SJSA1 (cell line): ENCODE data around the gene MAN2B2. TPM values are rescaled to one million over a fixed set of nuclear protein-coding genes. Genes with fewer than 3 reads are reported as not detected.

ENCODE experiments used
- DNase-seq, 2 experiments: peaks; one replicate each; pipeline ENCODE4 v3.0.0-alpha.2; 2015 to 2020; ENCODE audit warnings: low spot score in 2 of 2, low read depth in 1 of 2
- H3K27ac ChIP-seq: fragments of 250-450 bp; sonication (Bioruptor Pico); 2 replicates; pipeline ENCODE4 v1.5.1; 2020; ENCODE audit warnings: mild to moderate bottlenecking, moderate library complexity
- H3K27me3 ChIP-seq: fragments of 250-450 bp; sonication (Bioruptor Pico); replicated peaks from 2 replicates; pipeline ENCODE4 v1.5.1; 2020; ENCODE audit warnings: mild to moderate bottlenecking, moderate library complexity
- H3K36me3 ChIP-seq: fragments of 250-450 bp; sonication (Bioruptor Pico); 2 replicates; pipeline ENCODE4 v1.5.1; 2020; ENCODE audit warnings: mild to moderate bottlenecking
- H3K4me1 ChIP-seq: fragments of 250-450 bp; sonication (Bioruptor Pico); replicated peaks from 2 replicates; pipeline ENCODE4 v1.6.1; 2021; ENCODE audit warnings: mild to moderate bottlenecking
- H3K4me3 ChIP-seq: fragments of 250-450 bp; sonication (Bioruptor Pico); 2 replicates; pipeline ENCODE4 v1.5.1; 2020; ENCODE audit warnings: mild to moderate bottlenecking
- H3K9me3 ChIP-seq: fragments of 250-450 bp; sonication (Bioruptor Pico); replicated peaks from 2 replicates; pipeline ENCODE4 v1.5.1; 2020; ENCODE audit warnings: mild to moderate bottlenecking
- total RNA-seq: library from RNA; depleted of rRNA; stranded (reverse); fragments of >200 nt; shearing (Covaris generic); gene quantifications from 2 replicates; pipeline ENCODE4 v1.2.3, GENCODE V29; 2014

The MAN2B2 gene
- total RNA-seq, 1 experiment from 2014 or later, result 12.1 TPM

DNA sequence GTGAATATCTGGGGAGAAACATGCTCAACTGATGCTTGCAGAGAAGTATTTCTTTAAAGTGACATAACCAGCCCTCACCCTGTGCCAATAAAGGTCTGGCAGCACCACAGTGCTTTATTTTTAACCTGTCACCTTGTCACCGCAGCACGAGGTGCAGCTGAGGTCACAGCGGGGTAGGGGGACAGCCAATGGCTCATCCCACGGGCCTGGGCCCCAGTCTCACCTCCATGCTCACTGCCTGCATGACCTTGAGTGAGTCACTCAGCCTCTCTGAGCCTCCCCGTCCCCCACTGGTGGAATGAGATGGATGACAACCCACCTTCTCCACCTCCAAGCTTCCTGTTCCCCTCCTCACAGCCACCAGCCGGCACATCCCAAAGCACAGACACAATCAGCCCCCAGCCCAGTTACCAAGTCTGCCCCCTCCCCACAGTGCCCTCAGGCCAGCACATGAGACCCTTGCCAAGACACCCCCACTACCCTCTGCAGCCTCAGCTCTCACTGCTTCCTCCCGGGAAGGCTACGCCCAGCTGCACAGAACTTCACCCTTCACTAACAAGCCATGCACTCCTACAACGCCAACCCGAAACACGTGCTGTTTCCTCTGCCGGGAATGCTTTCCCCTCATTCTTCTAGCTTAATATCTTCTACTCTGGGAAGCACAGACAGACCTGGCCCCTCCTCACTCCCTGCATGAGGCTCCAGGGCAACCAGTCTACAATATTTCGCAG, 24.9 kb upstream of the MAN2B2 start:
- Histone ChIP-seq H3K36me3 (no peaks in the 10 kb centered on the region), H3K4me3 (no peak overlapping the region), H3K4me1 (no peaks in the 10 kb centered on the region), H3K27me3 (no peaks in the 10 kb centered on the region), H3K9me3 (no peaks in the 10 kb centered on the region), H3K27ac (no peak overlapping the region)
- no peak for DNase-seq

DNA sequence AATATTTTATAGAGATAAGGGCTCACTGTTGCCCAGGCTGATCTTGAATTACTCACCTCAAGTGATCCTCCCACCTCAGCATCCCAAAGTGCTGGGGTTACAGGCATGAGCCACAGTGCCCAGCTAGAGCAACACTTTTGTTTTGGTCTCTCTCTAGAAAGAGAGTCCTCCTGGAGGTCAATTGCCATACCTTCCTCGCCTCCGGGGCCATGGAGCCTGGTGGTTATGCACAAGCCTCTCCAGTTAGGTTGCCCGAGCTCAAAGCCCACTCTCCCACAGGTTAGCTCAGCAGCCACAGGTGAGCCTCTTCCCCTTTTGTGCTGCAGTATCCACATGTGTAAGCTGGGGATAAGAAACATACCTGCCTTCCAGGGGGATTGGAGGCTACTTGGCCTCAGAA, 24.2 kb upstream of the MAN2B2 start:
- Histone ChIP-seq H3K9me3 (no peaks in the 10 kb centered on the region), H3K36me3 (no peaks in the 10 kb centered on the region), H3K27ac (no peak overlapping the region), H3K4me1 (no peaks in the 10 kb centered on the region), H3K27me3 (no peaks in the 10 kb centered on the region), H3K4me3 (no peak overlapping the region)
- DNase-seq, result no peak

DNA sequence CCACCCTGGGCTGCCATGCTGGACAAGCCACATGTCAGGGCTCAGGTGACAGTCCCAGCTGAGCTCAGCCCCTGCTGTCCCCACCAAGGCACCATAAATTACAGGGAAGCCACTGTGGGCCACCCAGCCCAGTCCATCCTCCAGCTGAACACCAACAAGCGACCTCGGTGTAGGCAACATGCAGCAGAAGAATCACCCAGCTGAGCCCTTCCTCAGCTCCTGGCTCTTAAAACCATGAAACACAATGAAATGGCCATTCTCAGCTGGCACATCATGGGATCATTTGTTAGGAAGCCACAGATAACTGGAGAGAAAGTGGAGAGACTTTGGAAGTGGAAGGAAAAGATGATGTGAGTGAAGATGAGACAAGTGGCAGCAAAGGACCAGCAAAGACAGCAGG, 23.3 kb upstream of the MAN2B2 start:
- no peak overlapping the region for H3K27ac ChIP-seq
- H3K36me3 ChIP-seq, result no peaks in the 10 kb centered on the region

DNA sequence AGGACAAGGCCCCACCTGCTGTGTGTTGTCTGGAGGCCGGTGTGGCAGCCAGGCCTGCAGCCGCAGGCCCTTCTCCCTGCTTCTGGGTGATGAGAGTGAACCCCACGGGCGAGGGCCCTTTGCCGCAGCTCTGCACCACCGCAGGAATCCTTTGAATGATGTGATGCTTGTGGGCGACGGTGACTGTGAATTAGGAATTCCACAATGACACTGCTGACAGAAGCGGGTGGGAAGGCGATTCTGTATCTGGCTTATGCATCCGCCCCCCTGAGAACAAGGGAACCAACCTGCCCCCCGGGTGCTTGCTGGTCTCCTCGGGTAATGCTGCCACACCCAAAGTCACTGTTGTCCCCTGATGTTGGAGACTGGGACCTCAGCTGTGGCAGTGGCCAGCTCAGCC, 19.5 kb upstream of the MAN2B2 start:
- H3K9me3 ChIP-seq, result no peaks in the 10 kb centered on the region
- DNase-seq, result no peak
- no peaks in the 10 kb centered on the region for H3K4me1 ChIP-seq
- 0 out of 2 replicates have a peak, but pooled peaks cover 4% of the 10 kb centered on the region for H3K27me3 ChIP-seq
- no peak overlapping the region for H3K27ac ChIP-seq
- H3K36me3 ChIP-seq, result no peaks in the 10 kb centered on the region
- no peak overlapping the region for H3K4me3 ChIP-seq

More for the DNA sequence above, 23.3 kb upstream of the MAN2B2 start:
- DNase-seq, result no peak
- no peaks in the 10 kb centered on the region for H3K27me3 ChIP-seq
- no peaks in the 10 kb centered on the region for H3K4me1 ChIP-seq
- H3K9me3 ChIP-seq, result no peaks in the 10 kb centered on the region
- no peak overlapping the region for H3K4me3 ChIP-seq

DNA sequence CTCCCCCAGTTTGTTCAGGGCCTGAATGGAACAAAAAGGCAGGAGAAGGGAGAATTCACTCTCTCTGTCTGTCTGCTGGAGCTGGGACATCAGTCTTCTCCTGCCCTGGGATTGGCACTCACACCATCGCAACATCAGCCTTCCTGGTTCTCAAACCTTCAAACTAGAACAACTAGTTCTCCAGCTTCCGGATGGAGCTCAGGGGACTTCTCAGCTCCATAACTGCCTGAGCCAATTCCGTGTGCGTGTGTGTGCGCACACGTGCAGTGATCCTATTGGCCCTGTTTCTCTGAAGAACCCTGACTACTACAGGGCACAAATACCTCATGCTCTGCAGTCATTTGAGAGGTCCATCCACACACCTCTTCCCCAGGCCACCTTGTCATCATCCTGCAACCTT, 18.7 kb upstream of the MAN2B2 start:
- H3K4me1 ChIP-seq, result no peaks in the 10 kb centered on the region
- no peak overlapping the region for H3K27ac ChIP-seq
- no peaks in the 10 kb centered on the region for H3K9me3 ChIP-seq
- no peak overlapping the region for H3K4me3 ChIP-seq
- 0 out of 2 replicates have a peak, but pooled peaks cover 4% of the 10 kb centered on the region for H3K27me3 ChIP-seq
- H3K36me3 ChIP-seq, result no peaks in the 10 kb centered on the region
- no peak for DNase-seq

DNA sequence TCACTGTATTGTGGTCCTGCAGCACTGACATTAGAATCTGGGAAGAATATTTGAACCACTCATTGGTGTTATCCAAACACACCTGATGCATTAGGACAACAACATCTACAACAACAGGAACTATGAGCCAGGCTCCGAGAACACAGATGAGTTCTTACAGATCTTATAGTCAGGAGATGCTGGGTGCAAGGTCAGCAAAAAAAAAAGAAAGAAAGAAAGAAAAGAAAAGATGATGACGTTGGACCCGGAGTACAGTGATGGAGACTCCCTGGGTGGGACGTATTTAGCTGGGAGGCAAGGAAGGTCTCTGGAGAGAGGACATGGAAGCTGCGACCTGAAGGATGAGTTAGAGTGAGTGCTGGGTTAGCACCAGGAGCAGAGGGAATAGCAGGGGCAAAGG, 17.8 kb upstream of the MAN2B2 start:
- Histone ChIP-seq H3K9me3 (no peaks in the 10 kb centered on the region), H3K4me1 (no peaks in the 10 kb centered on the region), H3K27ac (no peak overlapping the region), H3K36me3 (no peaks in the 10 kb centered on the region), H3K27me3 (peaks cover 4% of the 10 kb centered on the region; the same call in 1 of the 2 replicates), H3K4me3 (no peak overlapping the region)
- DNase-seq, result no peak

DNA sequence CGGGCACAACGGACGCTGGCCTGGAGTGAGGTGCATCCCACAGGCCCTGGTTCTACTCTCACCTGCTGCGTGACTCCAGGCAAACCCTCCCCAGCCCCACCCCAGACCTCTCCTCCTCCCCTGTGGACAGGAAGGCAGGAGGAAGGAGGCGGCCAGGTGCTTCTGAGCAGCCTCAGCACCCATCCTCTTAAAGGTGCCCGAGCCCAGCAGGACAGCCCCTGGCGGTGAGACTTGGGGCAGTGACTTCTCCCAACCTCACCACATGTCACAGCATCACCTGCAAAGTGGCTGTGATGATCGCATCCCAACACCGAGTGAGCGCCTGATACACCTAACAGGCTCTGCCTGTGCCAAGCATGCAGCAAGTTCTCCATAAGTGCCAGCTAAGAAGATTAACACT, 17.1 kb upstream of the MAN2B2 start:
- DNase-seq, result no peak
- H3K27me3 ChIP-seq, result peaks cover 7% of the 10 kb centered on the region; the same call in 1 of the 2 replicates
- H3K4me3 ChIP-seq, result no peak overlapping the region

DNA sequence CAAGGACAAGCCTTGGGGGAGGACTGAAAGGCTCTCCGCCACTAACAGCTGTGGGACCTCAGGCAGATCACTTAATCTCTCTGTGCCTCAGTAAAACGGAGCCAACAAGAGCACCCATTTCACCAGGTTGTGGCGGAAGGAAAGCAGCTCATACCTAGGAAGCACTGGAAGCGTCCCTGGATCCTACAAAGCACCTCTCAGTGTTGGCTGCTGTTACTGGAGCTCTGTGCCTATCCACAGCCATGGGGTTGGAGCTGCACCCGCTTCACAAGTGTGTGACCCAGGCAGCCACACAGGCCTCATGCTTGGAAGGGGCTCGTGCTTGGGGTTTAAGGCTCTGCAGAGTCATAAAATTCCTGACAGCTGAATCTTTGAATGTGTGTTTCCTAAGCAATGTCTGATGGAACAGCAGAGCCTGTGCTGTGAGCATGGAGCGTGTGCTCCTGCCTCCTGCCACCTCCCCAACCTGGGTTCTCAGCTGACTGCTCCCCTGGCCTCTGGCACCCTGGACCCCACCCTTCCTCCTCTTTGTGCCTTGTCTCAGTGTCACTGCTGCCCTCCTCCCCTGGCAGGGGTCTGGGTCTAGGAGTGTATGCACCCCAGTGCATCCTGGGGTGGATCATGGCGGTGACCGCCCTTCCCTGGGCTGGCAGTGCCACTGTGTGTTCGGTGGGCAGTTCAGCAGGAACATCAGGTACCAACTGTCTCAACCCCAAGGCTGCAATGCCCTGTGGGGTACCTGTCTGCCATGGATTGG, 14.4 kb upstream of the MAN2B2 start:
- H3K27me3 ChIP-seq, result peaks cover 17% of the 10 kb centered on the region
- no peaks in the 10 kb centered on the region for H3K9me3 ChIP-seq
- H3K4me3 ChIP-seq, result no peak overlapping the region
- no peak overlapping the region for H3K27ac ChIP-seq
- H3K4me1 ChIP-seq, result peaks cover 4% of the 10 kb centered on the region; the same call in 1 of the 2 replicates
- DNase-seq, result no peak
- H3K36me3 ChIP-seq, result no peaks in the 10 kb centered on the region

More for the DNA sequence above, 17.1 kb upstream of the MAN2B2 start:
- no peaks in the 10 kb centered on the region for H3K4me1 ChIP-seq
- no peak overlapping the region for H3K27ac ChIP-seq
- H3K36me3 ChIP-seq, result no peaks in the 10 kb centered on the region
- H3K9me3 ChIP-seq, result no peaks in the 10 kb centered on the region

DNA sequence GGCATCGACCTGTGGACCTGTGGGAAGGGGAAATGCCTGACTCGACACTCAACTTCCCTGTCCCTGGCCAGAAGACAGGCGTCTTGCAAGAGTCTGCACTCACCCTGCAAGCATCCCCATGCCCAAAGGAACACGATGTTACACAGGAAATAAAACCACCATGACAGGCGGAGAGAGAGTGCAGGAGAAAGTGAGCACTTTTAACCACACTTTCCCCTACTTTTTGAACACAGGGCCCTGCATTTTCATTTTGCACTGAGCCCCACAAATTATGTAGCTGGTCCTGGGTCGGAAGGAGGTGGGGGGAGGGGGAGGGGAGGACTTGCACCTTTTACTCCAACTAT, 13.8 kb upstream of the MAN2B2 start:
- H3K36me3 ChIP-seq, result no peaks in the 10 kb centered on the region
- no peak for DNase-seq
- no peak overlapping the region for H3K27ac ChIP-seq
- no peaks in the 10 kb centered on the region for H3K9me3 ChIP-seq
- H3K4me1 ChIP-seq, result peaks cover 4% of the 10 kb centered on the region; the same call in 1 of the 2 replicates
- peaks cover 17% of the 10 kb centered on the region for H3K27me3 ChIP-seq
- no peak overlapping the region for H3K4me3 ChIP-seq

DNA sequence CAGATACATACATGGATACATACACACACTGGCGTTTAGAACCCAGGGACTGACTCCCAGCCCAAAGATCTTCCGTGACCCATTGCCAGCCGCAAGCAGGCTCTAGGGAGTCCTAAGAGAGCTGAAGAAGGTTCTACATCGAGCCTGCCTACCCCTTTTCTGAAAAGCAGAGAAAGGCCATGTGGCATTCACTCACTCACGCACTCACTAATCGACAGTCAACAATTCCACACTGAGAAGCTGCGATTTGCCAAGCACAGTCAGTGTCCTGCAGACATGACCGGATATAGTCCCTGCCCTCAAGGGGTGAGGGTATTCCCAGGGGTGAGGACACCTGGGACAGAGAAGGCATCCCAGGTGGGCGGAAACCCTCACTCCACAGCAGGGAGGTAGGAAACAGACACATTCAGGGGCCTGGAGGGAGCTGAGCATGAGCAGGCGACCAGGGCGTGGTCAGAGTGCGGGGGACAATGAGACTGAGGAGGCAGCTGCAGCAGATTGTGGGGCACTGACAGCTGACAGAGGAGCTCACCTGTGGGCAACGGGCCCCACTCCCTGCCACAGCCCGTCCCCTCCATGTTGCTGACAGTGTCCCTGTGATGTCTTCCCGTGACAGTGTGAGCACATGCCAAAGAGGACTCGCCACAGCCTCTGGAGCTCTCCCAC, 13.2 kb upstream of the MAN2B2 start:
- Histone ChIP-seq H3K9me3 (no peaks in the 10 kb centered on the region), H3K27ac (no peak overlapping the region), H3K27me3 (peaks cover 17% of the 10 kb centered on the region), H3K4me3 (no peak overlapping the region), H3K36me3 (no peaks in the 10 kb centered on the region), H3K4me1 (peaks cover 4% of the 10 kb centered on the region; the same call in 1 of the 2 replicates)
- no peak for DNase-seq

DNA sequence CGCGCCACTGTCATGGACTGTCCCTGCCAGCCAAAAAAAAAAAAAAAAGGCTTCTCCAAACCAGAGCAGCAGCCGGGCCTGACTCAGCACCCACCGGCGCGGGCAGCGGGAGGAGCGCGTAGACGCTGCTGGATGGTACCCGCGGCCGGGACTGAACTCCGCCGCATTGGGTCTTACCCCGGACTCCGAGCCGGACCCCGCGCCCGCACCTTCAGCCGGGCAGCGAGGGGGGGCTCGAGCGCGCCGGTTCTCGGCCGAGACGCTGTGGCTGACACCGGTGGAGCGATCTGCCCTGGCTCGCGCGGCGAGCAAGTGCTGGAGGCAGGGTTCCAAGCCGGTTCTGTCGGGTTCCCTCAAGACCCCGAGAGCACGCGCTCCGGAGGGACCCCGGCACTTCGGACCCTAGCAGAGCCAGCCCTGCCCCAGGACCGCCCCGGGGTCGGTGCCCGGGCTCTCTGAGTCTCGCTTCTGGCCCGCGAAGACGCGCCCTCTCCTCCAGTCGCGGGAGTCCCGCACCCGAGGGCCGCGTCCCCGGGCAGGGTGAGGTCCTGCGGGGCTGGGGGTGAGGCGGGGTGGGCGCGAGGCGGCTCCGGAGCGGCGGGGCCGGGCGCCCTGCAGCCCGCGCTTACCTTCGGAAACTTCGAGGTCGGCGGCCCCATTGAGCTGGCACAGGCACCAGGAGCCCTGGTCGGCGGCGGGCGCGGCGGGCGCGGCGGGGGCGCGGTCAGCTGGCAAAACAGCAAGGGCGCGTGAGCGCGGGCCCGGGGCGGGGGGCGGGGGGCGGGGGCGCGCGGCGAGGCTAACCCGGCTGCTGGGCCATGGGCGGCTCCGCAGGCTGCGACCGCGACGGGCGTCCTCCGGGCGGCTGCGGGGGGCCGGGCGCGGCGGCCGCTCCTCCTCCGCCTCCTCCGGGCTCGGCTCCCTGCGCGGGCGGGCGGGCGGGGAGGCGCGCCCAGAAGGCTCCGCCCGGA, 11.8 kb upstream of the MAN2B2 start:
- Histone ChIP-seq H3K27me3 (peaks cover 17% of the 10 kb centered on the region), H3K36me3 (no peaks in the 10 kb centered on the region), H3K4me1 (peaks cover 4% of the 10 kb centered on the region; the same call in 1 of the 2 replicates), H3K9me3 (no peaks in the 10 kb centered on the region), H3K4me3 (no peak overlapping the region), H3K27ac (no peak overlapping the region)
- no peak for DNase-seq

DNA sequence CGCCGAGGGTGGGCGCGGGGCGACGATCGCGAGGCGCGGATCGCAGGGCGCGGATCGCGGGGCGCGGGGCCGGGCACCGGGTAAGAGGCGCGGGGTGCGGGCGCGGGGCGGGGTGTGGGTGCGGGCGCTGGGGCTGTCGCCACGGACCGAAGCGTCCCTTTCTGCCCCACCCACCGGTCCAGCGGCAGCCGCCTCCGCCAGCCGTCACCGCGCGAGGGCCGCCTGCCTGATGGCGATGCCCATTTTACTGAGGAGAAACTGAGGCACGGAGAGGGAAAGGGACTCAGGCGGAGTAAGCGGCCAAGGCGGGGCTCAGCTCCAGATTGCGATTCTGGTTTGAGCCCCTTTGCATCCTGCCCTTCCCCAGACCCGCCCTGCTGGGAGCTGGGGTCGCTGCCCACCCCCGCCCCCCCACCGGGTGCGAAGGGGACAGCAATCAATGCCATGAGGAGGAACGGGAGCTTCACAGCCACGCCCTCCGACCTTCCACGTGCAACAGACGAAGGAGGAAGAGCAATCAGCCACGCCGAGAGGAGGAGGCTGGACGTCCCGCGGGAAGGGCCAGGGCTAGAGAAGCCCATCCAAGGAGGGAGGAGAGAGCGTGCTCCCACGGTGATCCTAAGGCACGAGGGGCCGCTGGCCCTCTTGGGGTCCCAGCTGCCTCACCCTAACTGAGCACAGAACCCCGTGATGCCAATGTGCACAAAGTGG, 10.9 kb upstream of the MAN2B2 start:
- Histone ChIP-seq H3K4me1 (peaks cover 4% of the 10 kb centered on the region; the same call in 1 of the 2 replicates), H3K4me3 (no peak overlapping the region), H3K27me3 (peaks cover 17% of the 10 kb centered on the region), H3K36me3 (no peaks in the 10 kb centered on the region), H3K9me3 (no peaks in the 10 kb centered on the region), H3K27ac (no peak overlapping the region)
- DNase-seq, result no peak
